ENCODE data around the gene SHF.
"Not testable (repeated sequence)": the region's sequence is repeated elsewhere in the genome, so short reads cannot be mapped to it uniquely, and the experiment has no call there.

The SHF gene

GRCh38 chr15:45138814-45139765, 48.7 kb downstream of the SHF start:
- peaks cover 40% of the 10 kb centered on the region for H3K27me3 ChIP-seq (ENCODE audit: insufficient read depth, low read length)
- H3K9ac ChIP-seq (ENCODE audit: low read depth, low read length) = no peak overlapping the region
- no peak overlapping the region for H3K27ac ChIP-seq (ENCODE audit: low read length)
- H3K36me3 ChIP-seq (ENCODE audit: insufficient read depth, low read depth, low read length) = no peaks in the 10 kb centered on the region
- no peak overlapping the region for H3K4me3 ChIP-seq (ENCODE audit: low read length)
- H3K9me3 ChIP-seq (ENCODE audit: insufficient read depth, low read depth, low read length) = no peaks in the 10 kb centered on the region
- H3K4me1 ChIP-seq (ENCODE audit: insufficient read depth, low read length) = no peaks in the 10 kb centered on the region

GRCh38 chr15:45137703-45138102, 50.1 kb downstream of the SHF start:
- H3K4me1 ChIP-seq (ENCODE audit: insufficient read depth, low read length) = no peaks in the 10 kb centered on the region
- no peak overlapping the region for H3K27ac ChIP-seq (ENCODE audit: low read length)
- H3K9me3 ChIP-seq (ENCODE audit: insufficient read depth, low read depth, low read length) = no peaks in the 10 kb centered on the region
- no peak overlapping the region for H3K4me3 ChIP-seq (ENCODE audit: low read length)
- no peak overlapping the region for H3K9ac ChIP-seq (ENCODE audit: low read depth, low read length)
- H3K27me3 ChIP-seq (ENCODE audit: insufficient read depth, low read length) = peaks cover 52% of the 10 kb centered on the region
- no peaks in the 10 kb centered on the region for H3K36me3 ChIP-seq (ENCODE audit: insufficient read depth, low read depth, low read length)

- Histone ChIP-seq H3K4me3 (ENCODE audit: low read length) (peak overlapping the region; percentile 46; the same call in 1 of the 2 replicates), H3K27me3 (ENCODE audit: insufficient read depth, low read length) (peaks cover 65% of the 10 kb centered on the region), H3K36me3 (ENCODE audit: insufficient read depth, low read depth, low read length) (no peaks in the 10 kb centered on the region), H3K9me3 (ENCODE audit: insufficient read depth, low read depth, low read length) (no peaks in the 10 kb centered on the region), H3K9ac (ENCODE audit: low read depth, low read length) (no peak overlapping the region), H3K27ac (ENCODE audit: low read length) (no peak overlapping the region), H3K4me1 (ENCODE audit: insufficient read depth, low read length) (no peaks in the 10 kb centered on the region)
Measured at GRCh38 chr15:45136378-45136764, 51.4 kb downstream of the SHF start.

GRCh38 chr15:45135705-45136377, 51.9 kb downstream of the SHF start:
- H3K27ac ChIP-seq (ENCODE audit: low read length); H3K4me1 ChIP-seq (ENCODE audit: insufficient read depth, low read length); H3K9me3 ChIP-seq (ENCODE audit: insufficient read depth, low read depth, low read length); H3K9ac ChIP-seq (ENCODE audit: low read depth, low read length); H3K36me3 ChIP-seq (ENCODE audit: insufficient read depth, low read depth, low read length): not testable (repeated sequence)
- peak overlapping the region; percentile 46; the same call in 1 of the 2 replicates for H3K4me3 ChIP-seq (ENCODE audit: low read length)
- peaks cover 71% of the 10 kb centered on the region for H3K27me3 ChIP-seq (ENCODE audit: insufficient read depth, low read length)

GRCh38 chr15:45134682-45135604, 52.8 kb downstream of the SHF start:
- no peak overlapping the region for H3K27ac ChIP-seq (ENCODE audit: low read length)
- H3K9me3 ChIP-seq (ENCODE audit: insufficient read depth, low read depth, low read length) = no peaks in the 10 kb centered on the region
- peaks cover 80% of the 10 kb centered on the region for H3K27me3 ChIP-seq (ENCODE audit: insufficient read depth, low read length)
- peak overlapping the region; percentile 40; the same call in 1 of the 2 replicates for H3K4me3 ChIP-seq (ENCODE audit: low read length)
- no peaks in the 10 kb centered on the region for H3K36me3 ChIP-seq (ENCODE audit: insufficient read depth, low read depth, low read length)
- no peak overlapping the region for H3K9ac ChIP-seq (ENCODE audit: low read depth, low read length)
- H3K4me1 ChIP-seq (ENCODE audit: insufficient read depth, low read length) = no peaks in the 10 kb centered on the region

GRCh38 chr15:45134046-45134445, 53.7 kb downstream of the SHF start:
- Histone ChIP-seq H3K27ac (ENCODE audit: low read length) (no peak overlapping the region), H3K9me3 (ENCODE audit: insufficient read depth, low read depth, low read length) (no peaks in the 10 kb centered on the region), H3K4me3 (ENCODE audit: low read length) (no peak overlapping the region), H3K9ac (ENCODE audit: low read depth, low read length) (no peak overlapping the region), H3K4me1 (ENCODE audit: insufficient read depth, low read length) (no peaks in the 10 kb centered on the region), H3K27me3 (ENCODE audit: insufficient read depth, low read length) (peaks cover 89% of the 10 kb centered on the region), H3K36me3 (ENCODE audit: insufficient read depth, low read depth, low read length) (no peaks in the 10 kb centered on the region)

GRCh38 chr15:45133561-45133920, 54.2 kb downstream of the SHF start:
- Histone ChIP-seq H3K27ac (ENCODE audit: low read length) (no peak overlapping the region), H3K9ac (ENCODE audit: low read depth, low read length) (no peak overlapping the region), H3K4me1 (ENCODE audit: insufficient read depth, low read length) (no peaks in the 10 kb centered on the region; the same call in 1 of the 2 replicates), H3K4me3 (ENCODE audit: low read length) (no peak overlapping the region), H3K9me3 (ENCODE audit: insufficient read depth, low read depth, low read length) (no peaks in the 10 kb centered on the region; the same call in 1 of the 2 replicates), H3K36me3 (ENCODE audit: insufficient read depth, low read depth, low read length) (no peaks in the 10 kb centered on the region), H3K27me3 (ENCODE audit: insufficient read depth, low read length) (peaks cover 94% of the 10 kb centered on the region)

GRCh38 chr15:45132844-45133560, 54.8 kb downstream of the SHF start:
- H3K27me3 ChIP-seq (ENCODE audit: insufficient read depth, low read length) = peaks cover 94% of the 10 kb centered on the region
- no peak overlapping the region for H3K27ac ChIP-seq (ENCODE audit: low read length)

GRCh38 chr15:45131510-45131909, 56.3 kb downstream of the SHF start:
- Histone ChIP-seq H3K27me3 (ENCODE audit: insufficient read depth, low read length) (peaks cover 99% of the 10 kb centered on the region), H3K4me1 (ENCODE audit: insufficient read depth, low read length) (no peaks in the 10 kb centered on the region; the same call in 1 of the 2 replicates), H3K4me3 (ENCODE audit: low read length) (no peak overlapping the region), H3K9me3 (ENCODE audit: insufficient read depth, low read depth, low read length) (no peaks in the 10 kb centered on the region; the same call in 1 of the 2 replicates), H3K36me3 (ENCODE audit: insufficient read depth, low read depth, low read length) (no peaks in the 10 kb centered on the region), H3K27ac (ENCODE audit: low read length) (no peak overlapping the region), H3K9ac (ENCODE audit: low read depth, low read length) (no peak overlapping the region)

More at GRCh38 chr15:45132844-45133560, 54.8 kb downstream of the SHF start:
- Histone ChIP-seq H3K4me3 (ENCODE audit: low read length) (no peak overlapping the region), H3K9me3 (ENCODE audit: insufficient read depth, low read depth, low read length) (no peaks in the 10 kb centered on the region; the same call in 1 of the 2 replicates), H3K4me1 (ENCODE audit: insufficient read depth, low read length) (no peaks in the 10 kb centered on the region; the same call in 1 of the 2 replicates), H3K36me3 (ENCODE audit: insufficient read depth, low read depth, low read length) (no peaks in the 10 kb centered on the region), H3K9ac (ENCODE audit: low read depth, low read length) (no peak overlapping the region)

- no peak overlapping the region for H3K9ac ChIP-seq (ENCODE audit: low read depth, low read length)
- peaks cover 100% of the 10 kb centered on the region for H3K27me3 ChIP-seq (ENCODE audit: insufficient read depth, low read length)
- no peaks in the 10 kb centered on the region for H3K36me3 ChIP-seq (ENCODE audit: insufficient read depth, low read depth, low read length)
- H3K9me3 ChIP-seq (ENCODE audit: insufficient read depth, low read depth, low read length) = no peaks in the 10 kb centered on the region; the same call in 1 of the 2 replicates
- no peaks in the 10 kb centered on the region; the same call in 1 of the 2 replicates for H3K4me1 ChIP-seq (ENCODE audit: insufficient read depth, low read length)
- peak overlapping the region; percentile 72 for H3K4me3 ChIP-seq (ENCODE audit: low read length)
- H3K27ac ChIP-seq (ENCODE audit: low read length) = no peak overlapping the region
Measured at GRCh38 chr15:45130291-45131000, 57.3 kb downstream of the SHF start.

Measured in iPS-20b (cell line).